IMR-90 (cell line): Measurements from ENCODE around the gene TRAF1. TPM values are rescaled to one million over a fixed set of nuclear protein-coding genes. Genes with fewer than 3 reads are reported as not detected.

Experiments used
- ATAC-seq: fragments of 200-7000 bp; cut with Tn5 transposase; 2 replicates; pipeline ENCODE4 v1.9.1; 2020; ENCODE audit warnings: low read depth, mild to moderate bottlenecking, moderate library complexity
- BruUV-seq: library from RNA; stranded (reverse); fragments of 400-500 nt; replicated peaks from 2 replicates; lab custom pipeline; 2021; lab: Mats Ljungman, UMichigan
- CTCF ChIA-PET: fragments of 300-600 bp; formaldehyde crosslinking; extraction: SDS; loops from one replicate; lab custom pipeline; 2021; ENCODE audit warnings: antibody characterized with exemption; lab: Yijun Ruan, JAX
- POLR2A ChIA-PET: fragments of 300-600 bp; sonication (Branson Sonifier 250); formaldehyde crosslinking; loops from one replicate; lab custom pipeline; 2022; ENCODE audit warnings: antibody characterized with exemption; ENCODE audit not compliant: unreplicated experiment; lab: Charles Lee
- DNase-seq: peaks from one replicate; pipeline ENCODE4 v3.0.0; 2013
- H2AFZ ChIP-seq: replicated peaks from 2 replicates; pipeline ENCODE3; 2013; ENCODE audit warnings: low read length, mild to moderate bottlenecking; ENCODE audit not compliant: poor library complexity
- H2AK5ac ChIP-seq: 2 replicates; pipeline ENCODE4 v1.6.1; 2013; ENCODE audit warnings: low read depth, low read length, inconsistent platforms
- H2AK9ac ChIP-seq: replicated peaks from 2 replicates; pipeline ENCODE3; 2013; ENCODE audit warnings: mild to moderate bottlenecking, low read depth, low read length, moderate library complexity; ENCODE audit not compliant: poor library complexity
- H2BK120ac ChIP-seq: 2 replicates; pipeline ENCODE4 v1.6.1; 2013; ENCODE audit warnings: low read depth, low read length, inconsistent platforms
- H2BK15ac ChIP-seq: 3 replicates; pipeline ENCODE4 v1.6.1; 2013; ENCODE audit warnings: low read depth, low read length, inconsistent platforms
- H2BK20ac ChIP-seq: 2 replicates; pipeline ENCODE4 v1.6.1; 2013; ENCODE audit warnings: low read depth, mild to moderate bottlenecking, inconsistent platforms, low read length, moderate library complexity
- H2BK5ac ChIP-seq: 2 replicates; pipeline ENCODE4 v1.6.1; 2013; ENCODE audit warnings: mild to moderate bottlenecking, low read depth, low read length, inconsistent platforms; ENCODE audit not compliant: poor library complexity, severe bottlenecking
- H3K14ac ChIP-seq: replicated peaks from 2 replicates; pipeline ENCODE4 v1.6.1; 2013; ENCODE audit warnings: low read depth, low read length, inconsistent platforms
- H3K18ac ChIP-seq: 2 replicates; pipeline ENCODE4 v1.6.1; 2013; ENCODE audit warnings: low read depth, low read length, control low read depth
- H3K23ac ChIP-seq: 2 replicates; pipeline ENCODE4 v1.6.1; 2013; ENCODE audit warnings: low read depth, low read length, inconsistent platforms
- H3K27ac ChIP-seq: 2 replicates; pipeline ENCODE4 v1.5.1; 2013; ENCODE audit warnings: mild to moderate bottlenecking, control low read depth, low read length; ENCODE audit not compliant: insufficient read depth
- H3K27me3 ChIP-seq: 2 replicates; pipeline ENCODE4 v1.6.1; 2013; ENCODE audit warnings: low read length; ENCODE audit not compliant: control insufficient read depth, insufficient read depth
- H3K36me3 ChIP-seq: 2 replicates; pipeline ENCODE4 v1.6.1; 2013; ENCODE audit warnings: low read length, mixed read lengths; ENCODE audit not compliant: control insufficient read depth, insufficient read depth
- H3K4ac ChIP-seq: 2 replicates; pipeline ENCODE4 v1.6.1; 2013; ENCODE audit warnings: low read depth, low read length, inconsistent platforms
- H3K4me1 ChIP-seq: 2 replicates; pipeline ENCODE4 v1.6.1; 2013; ENCODE audit warnings: low read length, mixed read lengths; ENCODE audit not compliant: control insufficient read depth, insufficient read depth
- H3K4me2 ChIP-seq: 2 replicates; pipeline ENCODE4 v1.6.1; 2013; ENCODE audit warnings: low read depth, mild to moderate bottlenecking, control low read depth, low read length, moderate library complexity
- H3K4me3 ChIP-seq: 2 replicates; pipeline ENCODE4 v1.5.1; 2013; ENCODE audit warnings: low read depth, mild to moderate bottlenecking, control low read depth, low read length, moderate library complexity; ENCODE audit not compliant: insufficient read depth
- H3K56ac ChIP-seq: 2 replicates; pipeline ENCODE4 v1.6.1; 2013; ENCODE audit warnings: low read length, inconsistent platforms; ENCODE audit not compliant: insufficient read depth; ENCODE audit errors: extremely low read depth
- H3K79me1 ChIP-seq, 2 experiments: 2 replicates each; pipeline ENCODE4 v1.6.1; 2013; ENCODE audit warnings: low read length in 2 of 2, inconsistent platforms in 1 of 2, low read depth in 1 of 2
- H3K9ac ChIP-seq: 2 replicates; pipeline ENCODE4 v1.6.1; 2013; ENCODE audit warnings: low read depth, low read length, control low read depth
- H3K9me1 ChIP-seq: 2 replicates; pipeline ENCODE4 v1.6.1; 2013; ENCODE audit warnings: low read length, inconsistent platforms; ENCODE audit not compliant: insufficient read depth
- H3K9me3 ChIP-seq: 2 replicates; pipeline ENCODE4 v1.6.1; 2013; ENCODE audit warnings: low read length; ENCODE audit not compliant: control insufficient read depth, insufficient read depth
- H4K20me1 ChIP-seq: 2 replicates; pipeline ENCODE4 v1.6.1; 2013; ENCODE audit warnings: low read length, inconsistent platforms; ENCODE audit not compliant: insufficient read depth
- H4K5ac ChIP-seq: 2 replicates; pipeline ENCODE4 v1.6.1; 2013; ENCODE audit warnings: mild to moderate bottlenecking, low read depth, low read length, control low read depth
- H4K8ac ChIP-seq, 2 experiments: 2 replicates each; pipeline ENCODE4 v1.6.1; 2013; ENCODE audit warnings: low read depth in 2 of 2, low read length in 2 of 2, control low read depth in 1 of 2, inconsistent platforms in 1 of 2
- H4K91ac ChIP-seq: 2 replicates; pipeline ENCODE4 v1.6.1; 2013; ENCODE audit warnings: low read depth, low read length, inconsistent platforms; ENCODE audit not compliant: insufficient read depth
- BHLHE40 ChIP-seq: fragments of 150-350 bp; IDR thresholded peaks from 2 replicates; pipeline ENCODE4 v1.6.1; 2016; ENCODE audit warnings: mild to moderate bottlenecking, low read depth, low read length
- CEBPB ChIP-seq: IDR thresholded peaks from 2 replicates; pipeline ENCODE4 v1.6.1; 2012; ENCODE audit warnings: low read depth, low read length, improper control_type of control experiment
- CHD1 ChIP-seq: IDR thresholded peaks from 2 replicates; pipeline ENCODE4 v1.6.1; 2012; ENCODE audit warnings: low read depth, low read length, improper control_type of control experiment
- FOS ChIP-seq: fragments of 150-350 bp; IDR thresholded peaks from 2 replicates; pipeline ENCODE4 v1.6.1; 2016; ENCODE audit warnings: low read depth, low read length
- MAFK ChIP-seq: IDR thresholded peaks from 2 replicates; pipeline ENCODE4 v1.6.1; 2012; ENCODE audit warnings: low read depth, low read length, improper control_type of control experiment
- MAZ ChIP-seq: IDR thresholded peaks from 2 replicates; pipeline ENCODE4 v1.6.1; 2012; ENCODE audit warnings: low read depth, mild to moderate bottlenecking, low read length, improper control_type of control experiment, moderate library complexity, borderline replicate concordance
- NFE2L2 ChIP-seq: fragments of 150-350 bp; IDR thresholded peaks from 2 replicates; pipeline ENCODE4 v1.6.1; 2016; ENCODE audit warnings: low read depth, mild to moderate bottlenecking, low read length
- POLR2A ChIP-seq: IDR thresholded peaks from 2 replicates; pipeline ENCODE4 v1.6.1; 2012; ENCODE audit warnings: mild to moderate bottlenecking, low read depth, low read length
- RAD21 ChIP-seq: IDR thresholded peaks from 2 replicates; pipeline ENCODE4 v1.6.1; 2012; ENCODE audit warnings: low read length, improper control_type of control experiment
- RCOR1 ChIP-seq: IDR thresholded peaks from 2 replicates; pipeline ENCODE4 v1.6.1; 2012; ENCODE audit warnings: mild to moderate bottlenecking, low read length, improper control_type of control experiment; ENCODE audit not compliant: insufficient replicate concordance
- RFX5 ChIP-seq: IDR thresholded peaks from 2 replicates; pipeline ENCODE4 v1.8.0; 2012; ENCODE audit warnings: low read depth, mild to moderate bottlenecking, low read length, moderate library complexity
- SMC3 ChIP-seq: fragments of 150-350 bp; IDR thresholded peaks from 2 replicates; pipeline ENCODE4 v1.6.1; 2016; ENCODE audit warnings: low read depth, mild to moderate bottlenecking, antibody characterized with exemption, low read length, moderate library complexity
- WGBS, 2 experiments: methylation state at CpG; one replicate each; pipeline versions ENCODE4 v1.1.5 to v1.1.7; 2013; ENCODE audit warnings: missing lambda C conversion rate in 2 of 2; ENCODE audit not compliant: insufficient read length in 1 of 2; ENCODE audit errors: extremely low coverage in 2 of 2; 5-methylcytosine and 5-hydroxymethylcytosine counted together
- dilution Hi-C: fragments of 300-500 bp; cut with HindIII; formaldehyde crosslinking; loops from one replicate; pipeline ENCODE4 v1.14.3; 2018; ENCODE audit warnings: low sequenced_read_pairs; ENCODE audit not compliant: unreplicated experiment
- in situ Hi-C: fragments of 300-500 bp; cut with MboI; formaldehyde crosslinking; loops from 3 replicates; pipeline ENCODE4 v1.14.3; 2019; ENCODE audit warnings: low sequenced_read_pairs, inconsistent platforms, mixed read lengths
- intact Hi-C: fragments of 100-400 bp; cut with micrococcal nuclease; formaldehyde crosslinking; loops from 2 replicates; pipeline ENCODE4 v1.10.0; 2022
- polyA plus RNA-seq, 3 experiments: library from polyadenylated mRNA; depleted of rRNA; stranded (reverse); fragments of >200 nt; gene quantifications; 2 replicates each; pipeline ENCODE4 v1.2.3, GENCODE V29; 2012; ENCODE audit warnings: low replicate concordance in 1 of 3
- total RNA-seq: library from RNA; depleted of rRNA; stranded (reverse); fragments of >200 nt; gene quantifications from 2 replicates; pipeline ENCODE4 v1.2.3, GENCODE V29; 2012
- TF ChIP-seq, protein P1 (sequence below): fragments of 150-350 bp; IDR thresholded peaks from 2 replicates; pipeline ENCODE4 v1.6.1; 2016; ENCODE audit warnings: low read depth, mild to moderate bottlenecking, low read length, moderate library complexity, borderline replicate concordance
- TF ChIP-seq, protein P2 (sequence below): fragments of 150-350 bp; IDR thresholded peaks from 2 replicates; pipeline ENCODE4 v1.6.1; 2017; ENCODE audit warnings: mild to moderate bottlenecking, antibody characterized with exemption, low read length, low read depth

TRAF1 gene
- total and polyA plus RNA-seq, 2 of the 4 experiments (the other 2 are of a cell fraction) = 3.9 to 4.1 TPM

- TF ChIP-seq CHD1 = no peak
These were observed 58.3 kb downstream of the TRAF1 start (continued) for GRCh38 chr9:120868339-120868675.

DNA sequence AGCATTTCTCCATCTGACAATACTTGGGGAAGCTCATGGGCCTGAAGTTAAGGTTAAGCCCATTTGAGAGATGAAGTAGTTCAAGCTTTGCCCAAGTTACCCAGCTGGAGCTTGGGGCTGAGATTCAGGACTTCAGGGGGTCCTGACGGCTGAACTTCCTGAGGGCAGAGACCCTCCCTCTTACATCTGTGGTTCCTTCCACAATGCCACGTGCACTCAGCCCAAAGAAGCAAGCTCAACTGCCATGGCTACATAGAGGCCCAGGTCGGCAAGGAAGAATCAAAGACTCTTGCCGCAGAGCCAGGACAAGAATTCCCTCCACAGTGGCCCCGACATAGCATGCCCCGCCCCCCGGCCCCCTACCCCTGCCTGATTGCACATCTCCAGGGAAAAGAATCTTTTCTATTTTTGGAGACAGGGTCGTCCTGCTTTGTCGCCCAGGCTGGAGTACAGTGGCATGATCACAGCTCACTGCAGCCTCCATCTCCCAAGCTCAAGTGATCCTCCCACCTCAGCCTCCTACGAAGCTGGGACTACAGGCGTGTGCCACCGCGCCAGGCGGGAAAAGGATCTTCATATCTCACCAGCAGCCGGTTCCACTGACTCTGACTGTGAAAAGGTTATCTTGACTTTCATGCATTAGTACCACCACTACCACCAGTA lies 58.8 kb downstream of the TRAF1 start:
- dilution Hi-C loops (no loop called here), in situ Hi-C loops (no loop called here), intact Hi-C loops (loop anchor here (2.0 kb wide), 2 partner anchors 23 to 69 kb away; no protein-coding TSS in a partner anchor)
- ChIA-PET POLR2A (interaction anchor here (0.5 kb wide), 1 partner anchor 9 kb away, joined by 4 read pairs; no protein-coding TSS in a partner anchor), CTCF (no interaction called here)
- Histone ChIP-seq H4K91ac (peak overlapping the region; percentile 54; the same call in 1 of the 2 replicates), H3K27me3 (no peaks in the 10 kb centered on the region), H3K79me1 (peaks cover 7 to 30% of the 10 kb centered on the region in 2 experiments), H3K18ac (no peak overlapping the region), H3K14ac (peak overlapping the region; percentile 83), H3K9me1 (peaks cover 18% of the 10 kb centered on the region), H2AK5ac (peak overlapping the region; percentile 76), H2BK20ac (no peak overlapping the region), H3K4me1 (peaks cover 8% of the 10 kb centered on the region), H3K4me2 (peak overlapping the region; percentile 90), H2BK5ac (peak overlapping the region; percentile 12), H2BK15ac (no peak overlapping the region), H3K56ac (peak overlapping the region; percentile 43; the same call in 1 of the 2 replicates), H2AFZ (no peak overlapping the region), H3K4ac (peak overlapping the region; percentile 91), H3K9me3 (no peaks in the 10 kb centered on the region), H2BK120ac (peak overlapping the region; percentile 60; the same call in 1 of the 2 replicates), H2AK9ac (peak overlapping the region; percentile 92), H3K4me3 (peak overlapping the region; percentile 53; the same call in 1 of the 2 replicates), H4K5ac (peak overlapping the region; percentile 93), H4K8ac (peak overlapping the region; percentile 54 to 83), H4K20me1 (no peaks in the 10 kb centered on the region), H3K36me3 (peaks cover 28% of the 10 kb centered on the region), H3K23ac (no peak overlapping the region), H3K27ac (peak overlapping the region; percentile 20; the same call in 1 of the 2 replicates), H3K9ac (no peak overlapping the region)
- no TSS peak for BruUV-seq
- 94% methylated on average over 3 of the region's 15 CpGs; no CpG with 5 or more reads in 1 of the 2 experiments for WGBS, 2 experiments
- no peak for DNase-seq
- no peak for ATAC-seq
- TF ChIP-seq POLR2A (no peak), RAD21 (no peak), CEBPB (no peak), MAZ (no peak), CHD1 (no peak), FOS (no peak), BHLHE40 (no peak), RFX5 (no peak), SMC3 (no peak), RCOR1 (no peak), MAFK (no peak), NFE2L2 (no peak)
- TF ChIP-seq, protein P1, sequence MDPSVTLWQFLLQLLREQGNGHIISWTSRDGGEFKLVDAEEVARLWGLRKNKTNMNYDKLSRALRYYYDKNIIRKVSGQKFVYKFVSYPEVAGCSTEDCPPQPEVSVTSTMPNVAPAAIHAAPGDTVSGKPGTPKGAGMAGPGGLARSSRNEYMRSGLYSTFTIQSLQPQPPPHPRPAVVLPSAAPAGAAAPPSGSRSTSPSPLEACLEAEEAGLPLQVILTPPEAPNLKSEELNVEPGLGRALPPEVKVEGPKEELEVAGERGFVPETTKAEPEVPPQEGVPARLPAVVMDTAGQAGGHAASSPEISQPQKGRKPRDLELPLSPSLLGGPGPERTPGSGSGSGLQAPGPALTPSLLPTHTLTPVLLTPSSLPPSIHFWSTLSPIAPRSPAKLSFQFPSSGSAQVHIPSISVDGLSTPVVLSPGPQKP = no peak
- TF ChIP-seq, protein P2, sequence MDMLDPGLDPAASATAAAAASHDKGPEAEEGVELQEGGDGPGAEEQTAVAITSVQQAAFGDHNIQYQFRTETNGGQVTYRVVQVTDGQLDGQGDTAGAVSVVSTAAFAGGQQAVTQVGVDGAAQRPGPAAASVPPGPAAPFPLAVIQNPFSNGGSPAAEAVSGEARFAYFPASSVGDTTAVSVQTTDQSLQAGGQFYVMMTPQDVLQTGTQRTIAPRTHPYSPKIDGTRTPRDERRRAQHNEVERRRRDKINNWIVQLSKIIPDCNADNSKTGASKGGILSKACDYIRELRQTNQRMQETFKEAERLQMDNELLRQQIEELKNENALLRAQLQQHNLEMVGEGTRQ = no peak
